Retinal pigment epithelial cell (primary cell): ENCODE results near the gene WNT5B.

Source experiments
- DNase-seq: peaks from one replicate; pipeline ENCODE4 v3.0.0-alpha.2; 2010; ENCODE audit warnings: low read depth
- H3K4me3 ChIP-seq: 2 replicates; pipeline ENCODE4 v1.5.1; 2011; ENCODE audit warnings: mild to moderate bottlenecking, low read length, control low read depth, moderate library complexity
- TF ChIP-seq, protein P1 (sequence below): conservative IDR thresholded peaks from 2 replicates; pipeline ENCODE4 v1.5.1; 2011; ENCODE audit warnings: low read depth, low read length, control low read depth, inconsistent platforms

WNT5B gene

DNA sequence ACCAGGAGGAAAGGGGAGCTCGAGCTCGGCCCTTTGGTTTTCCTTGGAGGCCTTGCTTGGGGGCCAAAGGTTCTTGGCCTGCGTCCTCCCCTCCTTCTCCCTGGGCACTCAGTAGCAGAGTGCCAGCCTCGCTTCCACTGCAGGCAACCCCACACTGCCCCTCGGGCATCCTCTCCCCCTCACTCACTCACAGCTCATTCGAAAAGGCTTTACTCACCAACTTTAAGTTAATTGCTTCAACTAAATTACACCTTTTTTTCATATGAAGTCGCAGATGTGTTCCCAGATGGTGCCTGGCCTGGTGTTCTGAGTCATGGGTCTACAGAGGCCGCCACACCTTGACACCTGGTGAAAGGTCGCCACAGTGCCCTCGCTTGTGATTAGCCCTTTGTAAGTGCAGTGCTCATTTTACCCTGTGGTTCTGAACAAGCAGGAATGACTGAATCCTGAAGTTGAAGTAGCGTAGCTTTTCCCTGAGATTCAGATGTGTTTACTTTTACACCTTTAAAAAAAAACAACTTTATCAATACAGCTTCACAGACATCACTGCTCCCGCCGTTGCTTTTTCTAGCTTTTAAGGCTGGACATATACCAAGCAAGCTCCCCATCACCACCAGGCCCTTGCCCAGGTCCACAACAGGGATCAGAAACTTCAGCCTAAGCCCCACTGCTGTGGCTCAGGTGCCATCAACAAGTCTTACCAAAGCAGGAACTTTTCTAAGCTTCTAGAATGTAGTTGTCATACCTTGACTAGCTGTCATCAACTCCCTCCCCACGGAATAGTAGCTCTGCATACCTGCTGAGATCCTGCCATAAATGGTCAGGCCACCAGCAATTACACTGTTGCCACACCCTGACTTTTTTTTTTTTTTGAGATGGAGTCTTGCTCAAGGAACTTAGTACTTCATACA lies 41.6 kb downstream of the WNT5B start:
- H3K4me3 ChIP-seq = no peak overlapping the region
- TF ChIP-seq, protein P1, sequence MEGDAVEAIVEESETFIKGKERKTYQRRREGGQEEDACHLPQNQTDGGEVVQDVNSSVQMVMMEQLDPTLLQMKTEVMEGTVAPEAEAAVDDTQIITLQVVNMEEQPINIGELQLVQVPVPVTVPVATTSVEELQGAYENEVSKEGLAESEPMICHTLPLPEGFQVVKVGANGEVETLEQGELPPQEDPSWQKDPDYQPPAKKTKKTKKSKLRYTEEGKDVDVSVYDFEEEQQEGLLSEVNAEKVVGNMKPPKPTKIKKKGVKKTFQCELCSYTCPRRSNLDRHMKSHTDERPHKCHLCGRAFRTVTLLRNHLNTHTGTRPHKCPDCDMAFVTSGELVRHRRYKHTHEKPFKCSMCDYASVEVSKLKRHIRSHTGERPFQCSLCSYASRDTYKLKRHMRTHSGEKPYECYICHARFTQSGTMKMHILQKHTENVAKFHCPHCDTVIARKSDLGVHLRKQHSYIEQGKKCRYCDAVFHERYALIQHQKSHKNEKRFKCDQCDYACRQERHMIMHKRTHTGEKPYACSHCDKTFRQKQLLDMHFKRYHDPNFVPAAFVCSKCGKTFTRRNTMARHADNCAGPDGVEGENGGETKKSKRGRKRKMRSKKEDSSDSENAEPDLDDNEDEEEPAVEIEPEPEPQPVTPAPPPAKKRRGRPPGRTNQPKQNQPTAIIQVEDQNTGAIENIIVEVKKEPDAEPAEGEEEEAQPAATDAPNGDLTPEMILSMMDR = no peak
- DNase-seq = no peak

DNA sequence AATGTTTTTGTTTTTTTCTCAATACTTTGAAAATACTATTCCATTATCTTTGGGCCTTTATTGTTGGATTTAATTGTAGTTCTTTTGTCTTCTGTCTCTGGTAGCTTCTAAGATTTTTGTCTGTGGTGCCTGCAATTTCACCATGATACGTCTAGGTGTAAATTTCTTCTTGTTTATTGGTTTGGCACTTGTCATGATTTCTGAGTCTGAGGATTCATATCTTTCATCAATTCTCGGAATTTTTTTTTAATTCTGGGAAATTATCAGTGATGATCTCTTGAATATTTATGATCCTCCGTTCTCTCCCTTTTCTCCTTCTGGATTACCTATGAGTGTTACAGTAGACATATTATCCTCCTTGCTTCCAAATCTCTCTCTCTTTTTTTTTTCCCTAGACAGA lies 47.0 kb downstream of the WNT5B start:
- TF ChIP-seq, protein P1 = no peak

DNA sequence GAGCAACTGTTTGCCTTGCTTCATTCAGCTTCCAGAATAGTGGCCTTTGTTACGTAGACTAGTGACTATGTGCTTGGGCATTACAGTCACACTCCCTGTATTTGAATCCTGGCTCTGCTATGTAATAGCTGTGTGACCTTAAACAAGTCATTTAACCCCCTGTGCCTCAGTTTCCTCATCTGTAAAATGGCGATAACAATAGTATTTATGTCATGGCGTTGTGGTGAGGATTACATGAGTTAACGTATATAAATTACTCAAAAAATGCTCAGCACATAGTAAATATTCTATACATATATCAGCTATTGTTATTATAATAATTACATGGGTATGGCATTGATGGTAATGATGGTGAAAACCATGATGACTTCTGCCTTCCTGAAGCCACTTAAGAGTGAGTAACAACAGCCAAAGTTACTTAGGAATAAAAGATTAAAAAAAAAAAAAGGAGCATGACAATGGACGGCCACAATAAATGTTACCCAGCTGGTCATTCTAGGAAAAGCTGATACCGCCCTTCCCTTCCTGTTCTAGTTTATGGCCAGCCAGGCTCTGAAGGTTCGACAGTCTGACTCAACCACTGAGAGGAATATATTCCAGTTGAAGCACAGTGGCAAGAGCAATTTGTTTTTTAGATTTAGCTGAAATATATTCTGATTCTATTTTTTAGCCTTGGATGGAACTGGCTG lies 51.9 kb downstream of the WNT5B start:
- no peak for DNase-seq
- TF ChIP-seq, protein P1 = no peak
- no peak overlapping the region for H3K4me3 ChIP-seq

More for the DNA sequence above, 47.0 kb downstream of the WNT5B start:
- H3K4me3 ChIP-seq = no peak overlapping the region
- no peak for DNase-seq

DNA sequence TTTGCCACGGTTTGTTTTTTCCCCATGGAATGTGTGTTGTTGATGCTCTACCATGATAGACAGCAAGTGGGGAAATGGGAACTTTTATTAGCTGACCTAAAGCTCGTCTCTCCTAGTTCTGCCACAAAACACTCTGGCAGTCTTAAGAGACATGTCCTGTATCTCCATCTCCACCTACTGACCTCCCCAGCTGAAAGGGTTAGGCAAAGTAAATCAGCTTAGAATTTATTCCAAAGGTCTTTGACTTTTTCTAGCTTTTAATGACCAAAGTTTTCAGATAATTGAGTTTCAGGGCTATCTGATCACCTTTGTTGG lies 52.4 kb downstream of the WNT5B start:
- H3K4me3 ChIP-seq = no peak overlapping the region
- TF ChIP-seq, protein P1 = no peak
- no peak for DNase-seq

DNA sequence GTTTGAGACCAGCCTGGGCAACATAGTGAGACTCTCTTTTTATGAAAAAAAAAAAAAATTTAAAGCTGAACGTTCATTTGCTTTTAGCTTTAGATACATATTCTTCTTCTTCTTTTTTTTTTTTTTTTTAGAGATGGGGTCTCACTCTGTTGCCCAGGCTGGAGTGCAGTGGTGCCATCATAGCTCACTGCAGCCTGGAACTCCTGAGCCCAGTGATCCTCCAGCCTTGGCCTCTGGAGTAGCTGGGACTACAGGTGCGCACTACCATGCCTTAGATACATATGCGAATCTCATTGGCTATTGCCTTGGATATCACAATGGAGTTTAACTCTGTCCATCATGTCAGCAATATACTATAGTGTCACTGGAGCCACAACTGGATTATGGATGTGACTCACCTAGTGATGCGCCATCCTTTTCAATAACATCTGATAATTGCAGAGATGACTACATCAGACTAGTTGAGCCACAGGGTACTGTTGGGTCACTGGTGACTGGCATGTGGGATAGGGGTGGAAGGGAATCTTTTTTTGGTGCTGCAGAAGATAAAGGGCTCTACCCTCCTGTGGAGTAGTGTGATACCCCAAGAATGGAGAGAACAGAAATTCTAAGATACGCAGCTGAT lies 59.2 kb downstream of the WNT5B start:
- H3K4me3 ChIP-seq = no peak overlapping the region
- DNase-seq = no peak
- TF ChIP-seq, protein P1 = no peak

DNA sequence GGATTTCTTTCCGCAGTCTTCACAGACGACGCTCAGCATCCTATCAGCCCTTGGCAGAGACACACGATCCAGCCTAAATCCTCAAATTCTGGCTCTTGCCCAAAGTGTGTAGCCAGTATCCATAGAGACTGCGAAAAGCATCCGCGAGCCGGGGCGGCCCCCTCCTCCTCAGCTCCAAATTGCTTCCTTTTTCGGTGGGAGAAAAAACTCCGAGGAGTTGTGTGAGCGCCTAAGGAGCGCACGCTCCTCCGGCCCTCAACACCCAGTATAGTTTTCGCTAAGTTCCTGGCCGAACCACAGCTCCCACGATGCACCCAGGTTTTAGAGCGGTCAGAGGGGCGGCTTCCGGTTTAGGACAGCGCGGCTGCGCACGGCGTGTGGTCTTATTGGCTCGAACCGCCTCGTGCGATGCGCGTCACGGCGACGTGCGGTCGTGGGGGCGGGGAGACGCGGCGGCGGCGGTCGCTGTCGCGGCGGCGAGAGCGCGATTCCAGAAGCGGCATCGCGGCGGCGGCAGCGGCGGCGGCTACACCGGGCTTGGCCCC lies 61.6 kb downstream of the WNT5B start, which contains the start of gene ADIPOR2:
Gene ADIPOR2, plus strand, starts transcription at position 493 of the 545 bp plus-strand sequence. CDS start 63,274 bp downstream, outside the sequence.
- TF ChIP-seq, protein P1 = no peak
- peak; percentile 88 for DNase-seq
- H3K4me3 ChIP-seq = peak within 1 kb of the TSS; percentile 83
